SJSA1 (cell line): Measurements from ENCODE around the gene TMEM52. TPM values are rescaled to one million over a fixed set of nuclear protein-coding genes. Genes with fewer than 3 reads are reported as not detected.
A peak's percentile ranks its signal among the peaks of the same experiment; 100 is the strongest.

Experiments used
- DNase-seq, 2 experiments: peaks; one replicate each; pipeline ENCODE4 v3.0.0-alpha.2; 2015 to 2020; ENCODE audit warnings: low spot score in 2 of 2, low read depth in 1 of 2
- H3K27ac ChIP-seq: fragments of 250-450 bp; sonication (Bioruptor Pico); 2 replicates; pipeline ENCODE4 v1.5.1; 2020; ENCODE audit warnings: mild to moderate bottlenecking, moderate library complexity
- H3K27me3 ChIP-seq: fragments of 250-450 bp; sonication (Bioruptor Pico); replicated peaks from 2 replicates; pipeline ENCODE4 v1.5.1; 2020; ENCODE audit warnings: mild to moderate bottlenecking, moderate library complexity
- H3K36me3 ChIP-seq: fragments of 250-450 bp; sonication (Bioruptor Pico); 2 replicates; pipeline ENCODE4 v1.5.1; 2020; ENCODE audit warnings: mild to moderate bottlenecking
- H3K4me1 ChIP-seq: fragments of 250-450 bp; sonication (Bioruptor Pico); replicated peaks from 2 replicates; pipeline ENCODE4 v1.6.1; 2021; ENCODE audit warnings: mild to moderate bottlenecking
- H3K4me3 ChIP-seq: fragments of 250-450 bp; sonication (Bioruptor Pico); 2 replicates; pipeline ENCODE4 v1.5.1; 2020; ENCODE audit warnings: mild to moderate bottlenecking
- H3K9me3 ChIP-seq: fragments of 250-450 bp; sonication (Bioruptor Pico); replicated peaks from 2 replicates; pipeline ENCODE4 v1.5.1; 2020; ENCODE audit warnings: mild to moderate bottlenecking
- total RNA-seq: library from RNA; depleted of rRNA; stranded (reverse); fragments of >200 nt; shearing (Covaris generic); gene quantifications from 2 replicates; pipeline ENCODE4 v1.2.3, GENCODE V29; 2014

Gene TMEM52
- total RNA-seq, 1 experiment from 2014 or later = 0.87 TPM

DNA sequence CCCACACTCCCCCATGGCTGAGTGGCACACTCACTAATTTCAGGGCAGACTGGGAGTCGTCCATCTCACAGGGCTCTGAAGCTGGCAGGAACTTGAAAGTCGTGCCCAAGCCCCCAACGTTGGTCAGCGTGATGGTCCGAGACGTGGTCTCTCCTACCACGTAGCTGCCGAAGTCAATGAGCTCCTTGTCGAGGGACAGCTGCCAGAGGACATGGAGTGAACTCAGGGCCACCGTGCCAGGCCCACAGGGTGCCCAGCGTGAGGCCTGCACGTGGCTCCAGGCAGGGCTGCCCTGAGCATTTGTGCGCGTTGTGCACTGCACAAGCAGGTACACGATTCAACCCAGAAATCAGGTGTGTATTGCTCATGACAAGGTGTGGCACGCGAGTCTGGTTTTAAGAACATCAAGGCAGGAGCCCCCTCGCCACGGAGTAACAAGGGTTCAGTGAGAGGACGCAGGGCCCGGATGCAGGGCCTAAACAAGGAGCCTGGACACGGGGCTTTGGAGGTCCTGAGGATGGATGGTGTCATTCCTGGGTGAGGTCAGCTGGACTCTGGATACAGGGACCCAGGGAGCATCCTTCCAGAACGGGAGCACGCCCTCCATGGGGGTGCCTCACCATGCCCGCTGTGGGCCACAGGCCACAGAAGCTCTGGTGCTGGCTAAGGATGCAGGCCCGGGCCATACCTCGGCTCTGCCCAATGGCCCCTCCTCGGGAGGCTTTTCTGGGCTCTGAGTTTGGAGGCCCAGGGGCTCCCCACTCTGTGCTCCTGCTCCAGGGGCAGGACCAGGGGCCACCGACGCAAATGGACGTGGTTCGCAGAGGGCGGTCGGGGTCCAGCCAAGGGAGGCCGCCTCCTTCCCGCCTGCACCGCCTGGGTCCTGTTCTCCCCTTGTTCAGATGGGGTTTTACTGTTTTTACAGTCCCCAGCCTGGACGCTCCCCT, 37.8 kb upstream of the TMEM52 start:
- Histone ChIP-seq H3K9me3 (no peaks in the 10 kb centered on the region), H3K4me1 (peaks cover 3% of the 10 kb centered on the region; the same call in 1 of the 2 replicates), H3K27ac (no peak overlapping the region), H3K27me3 (peaks cover 25% of the 10 kb centered on the region), H3K36me3 (no peaks in the 10 kb centered on the region), H3K4me3 (no peak overlapping the region)
- DNase-seq = no peak

DNA sequence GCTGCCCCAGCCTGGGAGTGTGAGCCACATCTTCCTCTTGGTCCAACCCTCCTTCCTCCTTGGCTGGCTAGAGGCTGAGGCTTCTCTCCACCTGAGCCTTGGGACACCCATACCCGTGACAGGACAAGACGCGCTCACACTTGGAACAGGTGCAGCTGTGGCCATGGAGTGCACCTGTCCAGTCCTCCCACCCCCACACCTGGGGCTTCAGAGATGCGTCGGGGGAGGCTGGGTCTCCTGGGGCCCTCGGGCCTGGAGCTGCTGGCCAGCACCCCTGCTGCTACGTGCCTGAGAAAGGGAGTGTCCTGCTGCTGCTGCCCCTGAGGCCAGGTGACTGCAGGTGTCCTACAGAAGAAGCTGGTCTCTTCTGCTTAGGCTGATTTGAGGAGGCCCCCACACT, 37.0 kb upstream of the TMEM52 start:
- H3K4me3 ChIP-seq = no peak overlapping the region
- peaks cover 21% of the 10 kb centered on the region for H3K27me3 ChIP-seq

DNA sequence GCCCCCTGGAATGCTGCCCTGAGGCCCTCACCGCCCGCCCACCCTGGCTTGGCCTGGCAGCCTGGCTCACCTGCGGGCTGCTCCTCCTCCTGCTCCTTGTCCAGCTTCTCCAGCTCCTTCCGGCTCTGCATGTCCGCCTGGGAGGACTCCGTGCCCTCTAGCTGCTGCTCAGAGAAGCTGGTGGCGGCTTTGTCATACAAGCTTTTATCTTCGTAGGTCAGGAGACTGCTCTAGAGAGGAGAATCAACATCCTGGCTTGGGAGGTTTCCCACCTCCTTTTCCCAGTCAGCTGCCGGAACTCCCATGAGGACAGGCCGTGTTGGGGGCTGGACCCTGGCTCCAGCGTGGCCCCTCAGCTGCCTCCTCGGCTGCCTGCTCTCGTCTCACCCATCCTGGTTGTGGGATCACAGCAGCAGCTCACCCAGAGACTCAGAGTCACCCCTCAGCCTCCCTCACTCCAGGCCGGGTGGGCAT, 36.6 kb upstream of the TMEM52 start:
- Histone ChIP-seq H3K4me3 (no peak overlapping the region), H3K27ac (no peak overlapping the region), H3K27me3 (peaks cover 17% of the 10 kb centered on the region), H3K4me1 (peaks cover 3% of the 10 kb centered on the region; the same call in 1 of the 2 replicates), H3K36me3 (no peaks in the 10 kb centered on the region), H3K9me3 (no peaks in the 10 kb centered on the region)
- DNase-seq = no peak

More for the DNA sequence above, 37.0 kb upstream of the TMEM52 start:
- Histone ChIP-seq H3K27ac (no peak overlapping the region), H3K36me3 (no peaks in the 10 kb centered on the region), H3K4me1 (peaks cover 3% of the 10 kb centered on the region; the same call in 1 of the 2 replicates), H3K9me3 (no peaks in the 10 kb centered on the region)
- DNase-seq = no peak

DNA sequence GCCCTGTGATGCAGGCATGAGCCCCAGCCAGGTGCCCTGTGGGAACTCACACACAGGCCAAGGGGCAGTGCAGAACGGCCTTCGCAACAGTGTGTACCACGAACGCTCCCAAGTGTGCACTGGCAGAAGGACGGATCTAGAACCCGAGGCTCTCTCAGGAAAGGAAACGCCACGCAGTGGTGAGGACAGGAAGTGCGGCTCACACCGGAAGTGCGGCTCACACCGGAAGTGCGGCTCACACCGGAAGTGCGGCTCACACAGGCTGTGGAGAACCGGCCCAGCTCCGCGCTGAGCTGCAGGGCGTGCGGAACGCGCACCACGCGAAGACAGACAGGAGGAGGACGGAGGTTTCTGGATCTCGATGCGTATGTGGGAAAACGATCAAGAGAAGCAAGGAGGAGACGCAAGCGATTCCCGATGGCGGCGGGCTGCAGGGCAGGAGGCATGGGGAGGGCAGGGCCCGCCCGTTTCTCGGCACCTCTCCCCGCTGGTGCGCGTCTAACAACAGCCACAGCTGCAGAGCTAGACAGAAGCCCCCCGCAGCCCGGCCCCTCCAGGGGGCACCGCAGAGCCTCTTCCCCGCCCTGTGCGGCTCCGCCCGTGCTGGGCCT, 35.9 kb upstream of the TMEM52 start:
- Histone ChIP-seq H3K27me3 (peaks cover 10% of the 10 kb centered on the region), H3K9me3 (no peaks in the 10 kb centered on the region), H3K4me1 (peaks cover 2% of the 10 kb centered on the region; the same call in 1 of the 2 replicates), H3K36me3 (no peaks in the 10 kb centered on the region), H3K27ac (no peak overlapping the region), H3K4me3 (no peak overlapping the region)
- DNase-seq = no peak

DNA sequence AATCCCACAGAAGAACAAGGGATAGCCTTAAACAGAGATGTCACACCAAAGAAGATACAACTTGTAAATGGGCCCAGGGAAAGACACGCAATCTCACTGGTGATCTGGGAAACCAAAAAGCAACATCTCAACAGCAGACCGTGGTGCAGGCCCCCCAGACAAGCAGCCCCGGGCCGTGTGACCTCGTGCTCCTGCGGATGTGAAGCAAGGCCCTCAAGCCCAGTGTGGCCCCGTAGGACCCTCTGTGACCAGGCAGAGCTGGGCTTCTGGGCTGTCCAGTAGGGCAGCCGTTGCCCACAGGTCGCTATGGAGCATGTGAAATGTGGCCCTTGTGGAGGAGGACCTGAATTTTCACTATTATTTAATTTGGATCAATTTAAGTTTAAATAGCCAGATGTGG, 34.9 kb upstream of the TMEM52 start:
- H3K36me3 ChIP-seq = no peaks in the 10 kb centered on the region
- no peaks in the 10 kb centered on the region for H3K4me1 ChIP-seq
- no peak overlapping the region for H3K27ac ChIP-seq
- no peak for DNase-seq
- no peak overlapping the region for H3K4me3 ChIP-seq
- H3K9me3 ChIP-seq = no peaks in the 10 kb centered on the region
- peaks cover 4% of the 10 kb centered on the region; the same call in 1 of the 2 replicates for H3K27me3 ChIP-seq

DNA sequence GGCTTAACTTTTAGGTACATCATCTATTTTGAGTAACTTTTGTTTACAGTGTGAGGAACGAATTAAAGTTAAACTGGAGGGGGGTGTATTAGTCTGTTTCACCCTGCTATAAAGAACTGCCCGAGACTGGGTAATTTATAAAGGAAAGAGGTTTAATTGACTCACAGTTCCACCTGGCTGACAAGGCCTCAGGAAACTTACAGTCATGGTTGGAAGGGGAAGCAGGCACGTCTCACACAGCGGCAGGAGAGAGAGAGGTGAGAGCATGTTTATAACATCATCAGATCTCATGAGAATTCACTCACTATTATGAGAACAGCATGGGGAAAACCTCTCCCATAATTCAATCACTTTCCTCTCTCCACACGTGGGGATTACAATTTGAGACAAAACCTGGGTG, 31.9 kb upstream of the TMEM52 start:
- peaks cover 4% of the 10 kb centered on the region; the same call in 1 of the 2 replicates for H3K27me3 ChIP-seq
- no peaks in the 10 kb centered on the region for H3K36me3 ChIP-seq
- no peak overlapping the region for H3K27ac ChIP-seq
- no peaks in the 10 kb centered on the region for H3K9me3 ChIP-seq
- H3K4me1 ChIP-seq = no peaks in the 10 kb centered on the region
- H3K4me3 ChIP-seq = no peak overlapping the region
- no peak for DNase-seq

DNA sequence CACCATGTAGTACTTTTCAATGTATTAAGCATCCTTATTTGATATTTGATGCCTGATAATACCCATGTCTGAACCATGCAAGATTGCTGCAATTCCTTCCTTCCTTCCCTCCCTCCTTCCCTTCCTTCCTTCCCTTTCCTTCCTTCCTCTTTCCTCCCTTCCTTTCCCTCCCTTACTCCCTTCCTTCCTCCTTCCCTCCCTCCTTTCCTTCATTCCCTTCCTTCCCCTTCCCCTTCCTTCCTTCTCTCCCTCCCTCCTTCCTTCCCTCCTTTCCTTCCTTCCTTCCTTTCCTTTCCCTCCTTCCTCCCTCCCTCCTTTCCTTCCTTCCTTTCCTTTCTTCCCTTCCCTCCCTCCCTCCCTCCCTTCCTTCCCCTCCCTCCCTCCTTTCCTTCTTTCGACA, 29.7 kb upstream of the TMEM52 start:
- Histone ChIP-seq H3K9me3 (no peaks in the 10 kb centered on the region), H3K27ac (no peak overlapping the region), H3K4me3 (no peak overlapping the region), H3K4me1 (peaks cover 5% of the 10 kb centered on the region), H3K27me3 (peaks cover 4% of the 10 kb centered on the region), H3K36me3 (no peaks in the 10 kb centered on the region)
- DNase-seq = no peak

DNA sequence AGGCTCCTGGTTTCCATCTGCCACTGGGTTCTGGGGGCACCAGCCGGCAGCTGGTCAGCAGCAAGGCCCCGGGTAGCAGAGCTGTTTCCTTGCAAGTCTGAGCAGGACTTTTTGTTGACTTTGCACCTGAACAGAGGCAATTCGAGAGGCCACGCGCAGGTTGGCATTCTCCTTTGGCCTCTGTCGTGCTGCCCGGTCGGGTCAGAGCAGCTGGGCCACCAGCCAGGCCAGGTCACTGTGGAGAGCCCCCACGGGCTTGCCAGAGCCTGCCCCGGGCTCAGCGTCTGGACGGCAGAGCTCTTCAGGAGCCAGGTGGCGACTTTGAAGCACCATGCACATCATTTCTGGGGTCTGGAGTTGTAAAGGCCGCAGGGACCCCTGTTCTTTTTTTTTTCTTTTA, 28.4 kb upstream of the TMEM52 start:
- Histone ChIP-seq H3K4me1 (peaks cover 15% of the 10 kb centered on the region), H3K27ac (no peak overlapping the region), H3K36me3 (no peaks in the 10 kb centered on the region), H3K27me3 (peaks cover 4% of the 10 kb centered on the region), H3K4me3 (no peak overlapping the region), H3K9me3 (no peaks in the 10 kb centered on the region)
- DNase-seq = no peak

DNA sequence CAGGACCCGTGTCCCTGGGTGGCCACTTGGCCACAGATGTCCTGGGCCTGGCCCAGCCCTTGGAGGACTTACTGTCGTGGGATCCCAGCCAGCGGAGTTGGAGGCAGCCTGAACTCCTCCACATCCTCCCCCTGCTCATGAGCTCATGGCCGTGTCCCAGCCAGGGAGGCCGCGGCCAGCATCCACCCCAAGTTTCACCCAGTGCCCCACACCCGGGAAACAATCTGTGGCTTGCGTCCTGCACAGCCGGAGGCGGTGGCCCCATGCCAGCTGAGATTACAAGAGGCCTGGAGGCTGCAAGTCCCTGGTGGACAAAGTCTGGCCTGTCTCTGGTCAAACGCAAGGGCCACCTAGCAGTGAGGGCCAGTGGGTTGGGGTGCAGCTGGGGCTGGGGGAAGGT, 27.5 kb upstream of the TMEM52 start:
- no peak for DNase-seq
- H3K27me3 ChIP-seq = peaks cover 6% of the 10 kb centered on the region
- no peaks in the 10 kb centered on the region for H3K36me3 ChIP-seq
- H3K9me3 ChIP-seq = no peaks in the 10 kb centered on the region
- H3K27ac ChIP-seq = no peak overlapping the region
- no peak overlapping the region for H3K4me3 ChIP-seq
- peaks cover 17% of the 10 kb centered on the region for H3K4me1 ChIP-seq

DNA sequence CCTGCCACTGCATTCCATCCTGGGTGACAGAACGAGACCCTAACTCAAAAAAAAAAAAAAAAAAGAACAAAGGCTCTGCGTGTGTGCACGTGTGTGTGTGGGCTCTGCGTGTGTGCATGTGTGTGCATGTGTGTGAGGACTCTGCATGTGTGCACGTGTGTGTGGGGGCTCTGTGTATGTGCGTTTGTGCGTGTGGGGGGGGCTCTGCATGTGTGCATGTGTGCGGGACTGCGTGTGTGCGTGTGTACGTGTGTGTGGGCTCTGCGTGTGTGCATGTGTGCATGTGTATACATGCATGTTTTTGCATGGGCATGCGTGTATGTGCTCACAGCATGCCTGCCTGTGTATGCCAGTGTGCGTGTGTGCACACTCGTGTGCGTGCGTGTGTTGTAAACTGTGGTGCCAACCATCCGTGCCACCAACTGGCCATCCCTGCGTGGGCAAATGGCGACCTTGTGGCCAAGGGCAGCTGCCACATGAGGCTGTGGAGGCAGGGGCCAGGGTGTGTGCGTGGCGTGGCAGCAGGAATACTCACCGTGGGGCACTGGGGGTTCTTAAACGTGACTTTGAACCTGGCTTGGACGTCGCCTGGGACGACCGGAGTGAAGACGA, 26.8 kb upstream of the TMEM52 start:
- no peak overlapping the region for H3K4me3 ChIP-seq
- H3K27ac ChIP-seq = no peak overlapping the region
- H3K27me3 ChIP-seq = peaks cover 2% of the 10 kb centered on the region
- no peaks in the 10 kb centered on the region for H3K36me3 ChIP-seq
- no peaks in the 10 kb centered on the region for H3K9me3 ChIP-seq
- no peak for DNase-seq
- H3K4me1 ChIP-seq = peaks cover 17% of the 10 kb centered on the region

DNA sequence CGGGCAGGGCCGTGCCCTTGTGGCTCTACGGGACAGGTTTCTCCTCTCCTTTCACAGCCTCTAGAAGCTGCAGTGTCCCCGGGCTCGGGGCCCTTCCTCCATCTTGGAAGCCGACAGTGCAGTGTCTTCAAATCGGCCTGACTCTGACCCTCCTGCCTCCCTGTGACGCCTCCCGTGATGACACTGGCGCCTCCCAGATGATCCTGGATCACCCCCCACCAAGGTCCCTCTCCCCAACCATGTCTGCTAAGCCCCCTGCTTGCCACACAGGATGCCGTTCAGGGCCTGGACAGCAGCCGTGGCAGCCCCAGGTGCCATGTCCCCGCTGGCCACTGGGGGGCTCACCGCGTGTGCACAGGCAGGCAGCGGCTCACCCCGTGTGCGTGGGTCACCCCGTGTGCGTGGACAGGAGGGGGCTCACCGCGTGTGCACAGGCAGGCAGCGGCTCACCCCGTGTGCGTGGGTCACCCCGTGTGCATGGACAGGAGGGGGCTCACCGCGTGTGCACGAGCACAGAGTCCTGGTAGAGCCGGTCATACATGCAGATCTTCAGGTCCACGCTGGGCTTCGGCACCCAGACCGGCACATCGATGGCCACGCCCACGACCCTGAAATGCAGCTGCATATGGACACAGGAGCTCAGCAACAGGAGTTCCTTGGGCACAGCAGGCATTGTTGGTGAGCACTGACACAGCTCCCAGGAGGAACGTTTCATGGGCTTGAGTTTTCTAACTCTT, 24.9 kb upstream of the TMEM52 start:
- Histone ChIP-seq H3K9me3 (no peaks in the 10 kb centered on the region), H3K4me3 (no peak overlapping the region), H3K36me3 (no peaks in the 10 kb centered on the region), H3K4me1 (peaks cover 17% of the 10 kb centered on the region), H3K27ac (no peak overlapping the region), H3K27me3 (peaks cover 6% of the 10 kb centered on the region; the same call in 1 of the 2 replicates)
- DNase-seq = peak in 1 of 2 experiments; percentile 38

DNA sequence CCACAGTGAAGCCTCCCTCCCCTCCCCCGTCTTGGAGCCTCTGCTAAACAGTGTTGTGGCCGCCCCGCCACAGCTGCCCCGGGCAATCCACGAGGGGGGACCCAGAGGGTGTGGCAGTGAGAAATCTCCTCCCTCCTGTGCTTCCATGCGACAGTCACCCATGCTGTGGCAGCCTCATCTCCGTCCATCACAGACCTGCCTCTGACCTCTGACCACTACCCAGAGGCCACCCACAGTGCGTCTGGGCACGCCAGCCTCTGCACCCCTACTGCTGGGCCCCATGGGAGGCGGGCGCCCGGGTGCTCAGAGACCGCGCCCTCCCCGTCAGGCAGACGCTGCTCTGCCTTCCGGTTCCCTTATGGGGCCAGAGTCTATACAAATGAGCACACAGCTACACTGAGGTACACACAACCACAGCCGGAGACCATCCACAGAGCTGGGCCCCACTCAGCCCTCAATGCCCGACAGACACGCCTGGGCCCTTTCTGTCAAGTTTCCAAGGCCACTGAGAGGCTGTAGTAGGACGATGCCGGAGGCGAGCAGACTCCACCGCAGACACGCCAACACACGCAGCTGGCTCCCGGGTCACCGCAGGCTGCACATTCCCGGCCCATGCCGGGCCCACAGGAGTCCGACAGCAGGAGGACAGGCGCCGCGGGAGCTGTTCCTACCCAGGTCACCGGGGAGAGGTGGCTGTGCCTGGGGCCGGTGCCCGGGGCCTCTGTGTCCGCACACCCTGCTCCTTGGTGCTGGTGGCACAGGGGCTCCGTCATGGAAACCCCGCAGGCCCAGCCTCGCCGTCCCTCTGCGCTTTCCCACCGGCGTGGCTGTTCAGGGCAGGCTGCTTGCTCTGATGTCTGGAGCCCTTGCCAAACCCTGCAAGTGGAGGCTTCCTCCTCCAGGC, 23.9 kb upstream of the TMEM52 start:
- no peak overlapping the region for H3K4me3 ChIP-seq
- DNase-seq = no peak
- H3K4me1 ChIP-seq = peaks cover 17% of the 10 kb centered on the region
- 0 out of 2 replicates have a peak, but pooled peaks cover 2% of the 10 kb centered on the region for H3K9me3 ChIP-seq
- H3K27ac ChIP-seq = no peak overlapping the region
- peaks cover 6% of the 10 kb centered on the region; the same call in 1 of the 2 replicates for H3K27me3 ChIP-seq
- H3K36me3 ChIP-seq = no peaks in the 10 kb centered on the region
